ENCODE results near the gene ARHGEF28. TPM values are rescaled to one million over a fixed set of nuclear protein-coding genes. Genes with fewer than 3 reads are reported as not detected.

The ARHGEF28 gene
- total RNA-seq, 1 experiment from 2014 or later, result 0.57 TPM

DNA sequence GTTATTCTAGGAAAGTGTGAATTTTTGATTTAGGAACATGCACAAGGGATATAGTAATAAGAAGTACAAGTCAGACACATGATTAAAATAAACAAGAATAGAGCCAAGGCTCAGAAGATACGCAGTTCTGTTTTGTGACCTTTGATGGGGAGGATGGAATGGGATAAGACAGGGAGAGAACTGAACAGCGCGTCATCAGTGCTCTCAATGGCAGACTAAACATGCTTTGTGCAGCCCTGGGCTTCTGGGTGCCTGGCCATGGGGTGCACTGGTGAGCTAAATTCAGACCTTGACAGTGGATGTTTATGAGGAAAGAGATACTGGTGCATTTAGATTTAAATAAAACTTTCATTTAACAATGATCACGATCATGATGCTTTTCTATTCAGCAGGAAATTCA lies 309.7 kb downstream of the ARHGEF28 start:
- WGBS (ENCODE audit: extremely low coverage, insufficient read length, low lambda C conversion rate), result no CpG with 5 or more reads among the region's 4 CpGs
- H3K27me3 Mint-ChIP-seq (ENCODE audit: low read depth), result no peaks in the 10 kb centered on the region
- H3K27me3 ChIP-seq (ENCODE audit: insufficient read depth, low read length), result no peaks in the 10 kb centered on the region

More for the DNA sequence above, 309.7 kb downstream of the ARHGEF28 start:
- H3K9ac ChIP-seq (ENCODE audit: extremely low read depth, insufficient read length, low read length), result no peak overlapping the region
- no peak overlapping the region for H3T11ph ChIP-seq (ENCODE audit: low read length)
- no peak overlapping the region for H2BK120ac ChIP-seq (ENCODE audit: low read depth, low read length, poor library complexity, severe bottlenecking)
- H2BK15ac ChIP-seq (ENCODE audit: low read depth, low read length), result no peak overlapping the region
- no peak for TF ChIP-seq CTCF (conservative IDR thresholded peaks at IDR 0.05)
- no peak overlapping the region for H4K91ac ChIP-seq (ENCODE audit: insufficient read length, low read depth, low read length)
- H3K4me1 ChIP-seq (ENCODE audit: insufficient read depth, low read length), result no peaks in the 10 kb centered on the region
- no peak overlapping the region for H4K8ac ChIP-seq (replicated peaks; ENCODE audit: insufficient read length, low read depth, low read length)
- no peak overlapping the region for H3K4ac ChIP-seq (ENCODE audit: low read depth, low read length)
- Mint-ChIP-seq H3K4me1 (no peaks in the 10 kb centered on the region), H3K9me3 (no peaks in the 10 kb centered on the region; a peak in 1 of 5 replicates), H3K27ac (no peak overlapping the region), H3K36me3 (ENCODE audit: insufficient read depth in 1 of 3, low read depth in 3 of 3) (no peaks in the 10 kb centered on the region), H3K4me3 (no peak overlapping the region)
- H3K9me3 ChIP-seq (ENCODE audit: control insufficient read depth, low read depth, low read length), result no peaks in the 10 kb centered on the region
- no peak overlapping the region for H3K56ac ChIP-seq (ENCODE audit: insufficient read length, low read depth, low read length)
- no peak overlapping the region for H3K14ac ChIP-seq (ENCODE audit: insufficient read depth, low read length)
- H3K23ac ChIP-seq (ENCODE audit: insufficient read length, low read depth, low read length), result no peak overlapping the region
- no peak for DNase-seq
- H3K18ac ChIP-seq (ENCODE audit: insufficient read length, low read depth, low read length), result no peak overlapping the region
- H3K4me2 ChIP-seq (ENCODE audit: insufficient read depth, insufficient read length, low read length), result no peak overlapping the region
- H3K79me1 ChIP-seq (ENCODE audit: insufficient read depth, low read depth, low read length, poor library complexity, severe bottlenecking), result no peaks in the 10 kb centered on the region
- no peak overlapping the region for H3K27ac ChIP-seq (ENCODE audit: insufficient read length, low read depth, low read length)
- no peak overlapping the region for H2BK12ac ChIP-seq (ENCODE audit: insufficient read length, low read depth, low read length)
- H3K23me2 ChIP-seq (ENCODE audit: insufficient read length, low read depth, low read length, poor library complexity, severe bottlenecking), result no peaks in the 10 kb centered on the region
- H2AK5ac ChIP-seq (ENCODE audit: insufficient read length, low read length), result no peak overlapping the region
- H4K5ac ChIP-seq (ENCODE audit: insufficient read length, low read depth, low read length), result no peak overlapping the region
- no peaks in the 10 kb centered on the region for H3K79me2 ChIP-seq (ENCODE audit: insufficient read depth, low read length)
- no peak overlapping the region for H2BK20ac ChIP-seq (ENCODE audit: low read depth, low read length, poor library complexity, severe bottlenecking)
- no peak overlapping the region for H2BK5ac ChIP-seq (ENCODE audit: insufficient read length, low read length)
- H4K20me1 ChIP-seq (ENCODE audit: control insufficient read depth, insufficient read depth, insufficient read length), result no peaks in the 10 kb centered on the region
- no peak overlapping the region for H2AFZ ChIP-seq (ENCODE audit: low read length)
